ENCODE measurements around the gene RHOT1. TPM values are rescaled to one million over a fixed set of nuclear protein-coding genes. Genes with fewer than 3 reads are reported as not detected.
A peak's percentile ranks its signal among the peaks of the same experiment; 100 is the strongest.
"Not testable (repeated sequence)": the region's sequence is repeated elsewhere in the genome, so short reads cannot be mapped to it uniquely, and the experiment has no call there.

Gene RHOT1
- total and polyA plus RNA-seq, 8 donors: 11.6 to 26.7 (median 16.0) TPM

DNA sequence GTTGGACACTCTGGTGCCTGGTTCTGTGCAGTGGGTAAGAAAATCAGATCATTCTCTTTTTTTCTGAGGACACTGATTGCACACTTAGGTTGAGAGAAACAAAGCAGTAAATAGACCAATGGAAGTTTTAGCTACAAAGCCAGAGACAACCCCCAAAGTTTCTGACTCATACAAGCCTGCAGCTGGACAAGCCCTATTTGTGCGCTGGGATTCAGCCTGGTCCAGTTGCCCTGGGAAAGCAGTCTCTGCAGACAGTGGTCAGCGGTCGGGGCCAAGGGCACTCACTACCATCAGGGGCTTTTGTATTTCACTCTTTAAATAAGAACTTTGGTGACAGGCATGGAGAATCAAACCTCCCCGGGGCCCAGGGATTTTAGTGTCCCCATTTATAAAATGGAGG, 117.3 kb downstream of the RHOT1 start:
- WGBS, 2 donors: 87 to 97% methylated on average over 4 of the region's 4 CpGs
- Histone ChIP-seq H3K4me3 (no peak overlapping the region), H3K27me3 (no peaks in the 10 kb centered on the region), H3K4me1 (peaks cover 0 to 22% (median 8%) of the 10 kb centered on the region in 3 donors), H3K9me3 (no peaks in the 10 kb centered on the region), H3K27ac (no peak overlapping the region), H3K36me3 (no peaks in the 10 kb centered on the region)
- no peak for TF ChIP-seq CTCF (IDR thresholded peaks at IDR 0.05)
- DNase-seq: no peak
- FAIRE-seq: no peak
- intact Hi-C loops (cut with DNase I): no loop called here
- no peak for ATAC-seq

GRCh38 chr17:32261417-32261736, 119.1 kb downstream of the RHOT1 start:
- Histone ChIP-seq H3K9me3 (no peaks in the 10 kb centered on the region), H3K36me3 (no peaks in the 10 kb centered on the region), H3K27ac (no peak overlapping the region), H3K4me1 (peaks cover 0 to 16% (median 6%) of the 10 kb centered on the region in 3 donors), H3K4me3 (no peak overlapping the region), H3K27me3 (no peaks in the 10 kb centered on the region)
- TF ChIP-seq CTCF (IDR thresholded peaks at IDR 0.05): no peak
- intact Hi-C loops (cut with DNase I): no loop called here
- ATAC-seq: peak in 2 of 4 donors; percentile 19 to 44
- no peak for DNase-seq
- WGBS, 2 donors: 11 to 13% methylated on average over 7 of the region's 7 CpGs
- no peak for FAIRE-seq

GRCh38 chr17:32261936-32262510, 119.7 kb downstream of the RHOT1 start:
- no peak for DNase-seq
- 71 to 73% methylated on average over 13 of the region's 13 CpGs for WGBS, 2 donors
- H3K4me1 ChIP-seq: peaks cover 0 to 14% (median 5%) of the 10 kb centered on the region in 3 donors
- ATAC-seq: no peak
- H3K27me3 ChIP-seq: no peaks in the 10 kb centered on the region
- no peaks in the 10 kb centered on the region for H3K9me3 ChIP-seq
- no peak for FAIRE-seq
- no peak overlapping the region for H3K4me3 ChIP-seq
- H3K27ac ChIP-seq: no peak overlapping the region
- TF ChIP-seq CTCF (IDR thresholded peaks at IDR 0.05): no peak
- H3K36me3 ChIP-seq: no peaks in the 10 kb centered on the region
- intact Hi-C loops (cut with DNase I): no loop called here

- DNase-seq; H3K27ac ChIP-seq; H3K4me3 ChIP-seq; H3K27me3 ChIP-seq; FAIRE-seq; intact Hi-C loops (cut with DNase I); ATAC-seq; H3K9me3 ChIP-seq; H3K36me3 ChIP-seq: not testable (repeated sequence)
- 86 to 90% methylated on average over 17 of the region's 17 CpGs for WGBS, 2 donors
- peaks cover 0 to 17% (median 5%) of the 10 kb centered on the region in 3 donors for H3K4me1 ChIP-seq
Observed at GRCh38 chr17:32263515-32263914, 121.2 kb downstream of the RHOT1 start.

- no peaks in the 10 kb centered on the region for H3K9me3 ChIP-seq
- intact Hi-C loops (cut with DNase I): no loop called here
- no peak for TF ChIP-seq CTCF (IDR thresholded peaks at IDR 0.05)
- WGBS, 2 donors: 56 to 73% methylated on average over 6 of the region's 6 CpGs
- DNase-seq (no peak), FAIRE-seq (no peak), ATAC-seq (no peak)
- H3K27me3 ChIP-seq: no peaks in the 10 kb centered on the region
- no peak overlapping the region for H3K4me3 ChIP-seq
- H3K4me1 ChIP-seq: peaks cover 0 to 17% (median 5%) of the 10 kb centered on the region in 3 donors
- no peaks in the 10 kb centered on the region for H3K36me3 ChIP-seq
- no peak overlapping the region for H3K27ac ChIP-seq
Observed at GRCh38 chr17:32264140-32264799, 122.0 kb downstream of the RHOT1 start.

All from pancreas (tissue), 10 donors.